IPS-15b (cell line): ENCODE results near the gene GAS2L1.

Source experiments
- H3K27me3 ChIP-seq: one replicate; pipeline ENCODE4 v1.6.1; 2013; ENCODE audit warnings: low read length; ENCODE audit not compliant: control insufficient read depth, insufficient read depth
- H3K36me3 ChIP-seq: one replicate; pipeline ENCODE4 v1.6.1; 2013; ENCODE audit warnings: low read length; ENCODE audit not compliant: control insufficient read depth, insufficient read depth
- H3K4me1 ChIP-seq: one replicate; pipeline ENCODE4 v1.6.1; 2013; ENCODE audit warnings: mild to moderate bottlenecking, low read length; ENCODE audit not compliant: control insufficient read depth, insufficient read depth
- H3K4me3 ChIP-seq: one replicate; pipeline ENCODE4 v1.5.1; 2013; ENCODE audit warnings: low read depth, low read length
- H3K9ac ChIP-seq: one replicate; pipeline ENCODE4 v1.6.1; 2013; ENCODE audit warnings: low read depth, mild to moderate bottlenecking, low read length
- H3K9me3 ChIP-seq: one replicate; pipeline ENCODE4 v1.6.1; 2013; ENCODE audit warnings: mild to moderate bottlenecking, low read length; ENCODE audit not compliant: control insufficient read depth, insufficient read depth

Gene GAS2L1

GRCh38 chr22:29267462-29267857, 39.0 kb upstream of the GAS2L1 start:
- no peaks in the 10 kb centered on the region for H3K27me3 ChIP-seq
- H3K4me3 ChIP-seq = peak overlapping the region; percentile 61
- H3K4me1 ChIP-seq = peaks cover 16% of the 10 kb centered on the region
- H3K9ac ChIP-seq = peak overlapping the region; percentile 97
- H3K36me3 ChIP-seq = peaks cover 27% of the 10 kb centered on the region
- no peaks in the 10 kb centered on the region for H3K9me3 ChIP-seq

GRCh38 chr22:29267858-29268510, 38.5 kb upstream of the GAS2L1 start, which contains the start of the genes EWSR1 and RHBDD3:
Gene EWSR1, plus strand, starts transcription at chr22:29268268. Its CDS starts 69 bp downstream, at chr22:29268337.
Gene RHBDD3, minus strand, starts transcription at chr22:29267981. Its CDS starts 2,355 bp downstream, at chr22:29265626.
- H3K4me1 ChIP-seq = peaks cover 16% of the 10 kb centered on the region
- peak within 1 kb of the TSS; percentile 97 for H3K9ac ChIP-seq
- peaks cover 27% of the 10 kb centered on the region for H3K36me3 ChIP-seq

DNA sequence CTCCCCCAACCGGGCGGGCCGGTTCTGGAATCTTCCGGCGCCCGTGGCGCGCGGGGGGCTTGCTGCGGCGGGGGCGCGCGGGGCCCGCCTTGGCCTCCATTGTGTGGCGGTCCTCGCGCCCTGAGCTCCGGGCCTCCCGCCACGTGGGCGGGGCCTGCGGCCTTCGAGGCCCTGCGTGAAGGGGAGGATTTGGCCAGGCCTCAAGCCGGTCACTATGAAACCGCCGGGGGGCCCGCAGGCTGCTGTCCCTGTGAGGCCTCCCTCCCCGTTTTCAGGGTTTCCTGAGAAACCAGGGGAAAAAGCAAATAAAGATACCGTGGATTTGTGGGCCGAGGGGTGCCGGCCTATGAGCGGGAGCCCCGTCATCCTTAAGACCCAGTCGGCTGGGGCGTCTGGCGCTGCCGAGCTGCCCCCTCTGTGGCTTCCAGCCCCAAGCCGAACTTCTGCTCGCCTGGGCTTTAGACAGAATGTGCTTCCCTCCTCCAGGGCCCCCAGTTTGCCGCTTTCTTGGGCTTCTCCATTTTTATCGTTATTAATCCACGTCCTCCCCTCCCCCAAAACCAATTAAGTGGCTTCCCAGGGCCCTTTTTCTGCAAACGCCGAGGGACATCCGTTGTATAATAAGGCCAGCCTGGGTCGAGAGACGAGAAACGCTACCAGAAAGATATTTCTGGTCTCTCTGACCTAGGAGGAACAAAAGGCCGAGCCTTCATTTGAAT, 37.8 kb upstream of the GAS2L1 start:
- peak overlapping the region; percentile 97 for H3K9ac ChIP-seq
- H3K4me1 ChIP-seq = peaks cover 16% of the 10 kb centered on the region
- H3K27me3 ChIP-seq = no peaks in the 10 kb centered on the region
- peaks cover 29% of the 10 kb centered on the region for H3K36me3 ChIP-seq
- no peaks in the 10 kb centered on the region for H3K9me3 ChIP-seq
- H3K4me3 ChIP-seq = peak overlapping the region; percentile 61

More at GRCh38 chr22:29267858-29268510, 38.5 kb upstream of the GAS2L1 start, which contains the start of the genes EWSR1 and RHBDD3:
- Histone ChIP-seq H3K9me3 (no peaks in the 10 kb centered on the region), H3K4me3 (peak within 1 kb of the TSS; percentile 61), H3K27me3 (no peaks in the 10 kb centered on the region)

DNA sequence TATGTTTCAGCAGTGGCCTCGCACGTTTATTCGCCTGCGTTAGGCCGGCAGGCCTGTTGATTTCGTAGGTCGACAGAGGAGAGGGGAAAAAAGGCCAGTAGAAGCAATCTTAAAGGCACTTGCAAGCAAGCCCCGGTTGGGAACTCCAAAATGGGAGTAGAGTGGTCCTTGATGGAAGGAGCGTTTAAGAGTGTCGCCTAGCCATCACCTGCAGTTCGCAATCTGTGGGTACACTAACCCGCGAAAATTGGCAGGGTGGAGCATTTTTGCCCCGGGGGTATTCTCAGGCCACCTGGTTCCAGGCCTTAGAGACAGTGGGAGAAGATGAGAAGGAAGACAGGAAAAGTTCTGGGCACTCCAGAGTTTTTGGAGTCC, 37.2 kb upstream of the GAS2L1 start:
- Histone ChIP-seq H3K36me3 (peaks cover 31% of the 10 kb centered on the region), H3K9ac (peak overlapping the region; percentile 97), H3K4me3 (peak overlapping the region; percentile 61), H3K9me3 (no peaks in the 10 kb centered on the region), H3K27me3 (no peaks in the 10 kb centered on the region), H3K4me1 (peaks cover 16% of the 10 kb centered on the region)

DNA sequence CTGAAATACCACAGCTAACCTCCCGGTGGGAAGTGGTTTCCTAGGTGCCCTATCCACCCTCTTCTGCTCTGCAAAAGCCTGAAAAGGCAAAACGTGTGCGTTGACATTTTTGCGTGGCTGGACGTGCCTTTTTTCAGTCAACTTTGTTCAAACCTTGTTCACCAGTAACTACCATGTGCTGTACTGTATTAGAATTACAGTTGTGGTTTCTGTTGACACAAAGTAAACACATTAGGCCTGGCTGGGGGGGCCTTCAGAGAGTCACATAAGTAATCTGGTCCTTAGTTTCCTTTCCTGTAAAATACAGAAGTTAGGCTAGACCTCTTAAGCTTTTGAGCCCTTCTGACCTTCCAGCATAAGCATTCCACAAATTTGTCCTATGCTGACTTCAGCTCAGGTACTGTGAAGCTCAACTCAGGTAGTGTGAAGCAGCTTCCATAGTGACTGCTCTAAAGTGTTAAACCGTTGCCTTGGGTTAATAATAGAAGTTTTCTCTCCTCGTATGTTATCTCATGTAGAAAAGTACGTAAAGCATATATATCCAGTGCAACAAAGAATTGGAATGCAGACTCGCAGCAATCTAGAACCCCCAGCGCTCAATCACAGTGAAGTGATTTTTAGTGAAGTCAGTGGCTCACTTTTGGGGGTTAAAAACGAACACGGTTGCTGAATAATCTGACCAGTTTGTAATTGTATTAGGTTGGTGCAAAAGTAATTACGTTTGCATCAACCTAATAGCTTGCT, 36.5 kb upstream of the GAS2L1 start:
- peak overlapping the region; percentile 97 for H3K9ac ChIP-seq
- peaks cover 16% of the 10 kb centered on the region for H3K4me1 ChIP-seq
- H3K27me3 ChIP-seq = no peaks in the 10 kb centered on the region
- H3K36me3 ChIP-seq = peaks cover 28% of the 10 kb centered on the region
- H3K9me3 ChIP-seq = no peaks in the 10 kb centered on the region
- H3K4me3 ChIP-seq = peak overlapping the region; percentile 61

GRCh38 chr22:29270475-29271271, 35.8 kb upstream of the GAS2L1 start:
- H3K27me3 ChIP-seq = no peaks in the 10 kb centered on the region
- peaks cover 16% of the 10 kb centered on the region for H3K4me1 ChIP-seq
- H3K9me3 ChIP-seq = no peaks in the 10 kb centered on the region
- peak overlapping the region; percentile 61 for H3K4me3 ChIP-seq
- peaks cover 21% of the 10 kb centered on the region for H3K36me3 ChIP-seq
- no peak overlapping the region for H3K9ac ChIP-seq

DNA sequence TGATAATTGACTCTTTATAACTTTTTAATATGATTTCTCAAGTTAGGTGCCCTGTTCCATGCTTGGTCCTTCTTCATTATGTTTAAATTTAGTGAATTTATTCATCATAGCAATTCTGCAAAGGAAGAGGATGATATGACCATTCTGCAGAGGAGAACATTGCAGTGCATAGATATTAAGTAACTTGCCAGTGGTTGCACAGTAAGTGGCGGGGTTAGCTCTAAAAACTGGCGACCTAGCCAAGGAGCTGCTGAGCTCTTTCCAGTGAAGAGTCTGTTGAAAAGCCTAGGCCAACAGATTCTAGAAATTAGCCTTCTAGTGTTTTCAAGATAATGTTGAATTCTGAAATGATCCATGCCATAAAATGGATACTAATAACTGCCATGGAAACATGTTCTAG, 33.8 kb upstream of the GAS2L1 start:
- H3K4me1 ChIP-seq = peaks cover 10% of the 10 kb centered on the region
- peaks cover 19% of the 10 kb centered on the region for H3K36me3 ChIP-seq
- no peak overlapping the region for H3K4me3 ChIP-seq

DNA sequence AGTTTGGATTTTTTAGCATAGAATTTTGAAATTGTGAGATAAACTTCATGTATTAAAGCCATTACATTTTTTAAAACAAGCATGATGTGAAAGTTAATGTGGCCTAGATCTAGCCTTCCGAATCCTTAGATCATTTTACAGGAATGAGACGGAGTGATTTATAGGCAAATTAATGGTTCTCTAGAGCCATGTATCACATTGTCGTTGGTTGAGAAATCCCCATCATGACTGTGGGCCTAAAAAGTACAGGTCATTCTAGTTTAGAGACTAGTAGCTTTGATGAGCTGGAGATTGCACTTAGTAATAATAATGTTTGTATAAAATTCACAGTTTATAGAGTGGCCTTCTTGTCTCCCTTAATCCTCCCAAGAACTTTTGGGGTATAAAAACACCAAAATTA, 31.3 kb upstream of the GAS2L1 start:
- Histone ChIP-seq H3K4me3 (no peak overlapping the region), H3K9ac (no peak overlapping the region), H3K4me1 (peaks cover 7% of the 10 kb centered on the region), H3K36me3 (peaks cover 31% of the 10 kb centered on the region), H3K27me3 (no peaks in the 10 kb centered on the region), H3K9me3 (no peaks in the 10 kb centered on the region)

More for the DNA sequence above, 33.8 kb upstream of the GAS2L1 start:
- no peak overlapping the region for H3K9ac ChIP-seq
- no peaks in the 10 kb centered on the region for H3K9me3 ChIP-seq
- no peaks in the 10 kb centered on the region for H3K27me3 ChIP-seq

DNA sequence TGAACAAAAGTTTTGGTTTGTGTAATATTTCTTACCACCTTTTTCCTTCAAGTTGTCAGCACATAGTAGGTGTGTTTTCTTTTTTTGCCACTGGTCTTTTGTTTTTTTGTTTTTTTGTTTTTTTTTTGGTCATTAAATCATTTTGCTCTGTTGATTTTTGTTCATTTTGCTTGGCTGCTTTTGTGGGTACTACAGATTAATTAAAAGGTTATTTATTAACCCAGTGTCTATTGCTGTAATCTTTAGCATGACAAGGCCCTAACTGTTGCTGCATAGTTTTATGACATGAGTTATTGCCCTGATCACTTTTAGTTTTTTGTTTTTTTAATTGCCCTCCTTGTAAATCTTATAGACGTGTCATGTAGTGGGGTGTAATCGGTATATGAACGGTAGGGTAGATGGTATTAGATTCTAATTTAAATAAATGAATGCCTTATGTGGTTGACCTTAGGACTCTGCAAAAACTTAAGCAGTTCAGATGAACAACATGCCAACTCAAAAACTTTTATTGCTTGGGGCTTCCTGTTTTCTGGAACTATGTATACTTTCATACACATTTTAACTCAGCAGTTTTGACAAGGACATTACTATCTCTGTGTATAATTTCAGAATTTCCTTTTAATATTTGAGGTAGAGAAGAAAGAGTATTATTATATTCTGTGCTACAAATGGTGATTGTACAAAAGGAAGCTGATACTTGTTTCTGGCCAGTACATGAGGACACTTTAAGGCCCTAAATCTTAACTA, 30.5 kb upstream of the GAS2L1 start:
- H3K4me1 ChIP-seq = no peaks in the 10 kb centered on the region
- no peak overlapping the region for H3K9ac ChIP-seq
- H3K27me3 ChIP-seq = no peaks in the 10 kb centered on the region
- peaks cover 33% of the 10 kb centered on the region for H3K36me3 ChIP-seq
- no peak overlapping the region for H3K4me3 ChIP-seq
- no peaks in the 10 kb centered on the region for H3K9me3 ChIP-seq

DNA sequence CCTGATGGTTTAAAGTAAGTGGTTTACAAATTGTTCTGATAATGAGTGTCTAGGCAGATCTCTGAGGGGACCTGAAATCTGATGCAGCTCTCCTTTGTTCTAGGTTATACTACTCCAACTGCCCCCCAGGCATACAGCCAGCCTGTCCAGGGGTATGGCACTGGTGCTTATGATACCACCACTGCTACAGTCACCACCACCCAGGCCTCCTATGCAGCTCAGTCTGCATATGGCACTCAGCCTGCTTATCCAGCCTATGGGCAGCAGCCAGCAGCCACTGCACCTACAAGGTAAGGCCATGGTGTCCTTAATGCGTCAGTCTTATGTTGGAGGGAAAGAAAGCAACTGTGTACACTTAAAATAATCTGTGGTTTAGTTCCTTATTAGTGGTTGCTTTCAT, 28.5 kb upstream of the GAS2L1 start:
- H3K36me3 ChIP-seq = peaks cover 45% of the 10 kb centered on the region
- no peak overlapping the region for H3K4me3 ChIP-seq
- no peak overlapping the region for H3K9ac ChIP-seq
- H3K4me1 ChIP-seq = no peaks in the 10 kb centered on the region
- no peaks in the 10 kb centered on the region for H3K27me3 ChIP-seq
- H3K9me3 ChIP-seq = no peaks in the 10 kb centered on the region
